Body of pancreas (tissue), 4 donors: ENCODE measurements around the gene TMEM232. TPM values are rescaled to one million over a fixed set of nuclear protein-coding genes. Genes with fewer than 3 reads are reported as not detected.

Experiments
- ATAC-seq: fragments of 150-250 bp; one replicate; pipeline ENCODE4 v1.9.1; 2016
- DNase-seq, 4 donors: peaks; one replicate each; pipeline ENCODE4 v3.0.0-alpha.2; 2019
- H3K27ac ChIP-seq, 4 donors: fragments of 200-600 bp; sonication (generic); 1 replicate in 3 of 4; 2 replicates in 1 of 4; pipeline versions ENCODE4 v1.5.1 to v1.6.1; 2016 to 2019; ENCODE audit warnings: mild to moderate bottlenecking in 1 of 4, mixed read lengths in 1 of 4, moderate library complexity in 1 of 4
- H3K27me3 ChIP-seq, 2 donors: fragments of 200-600 bp; sonication (generic); one replicate each; pipeline ENCODE4 v1.6.0; 2016; ENCODE audit warnings: mild to moderate bottlenecking in 1 of 2
- H3K36me3 ChIP-seq, 2 donors: fragments of 200-600 bp; sonication (generic); replicated peaks in 1 of 2; 2 replicates each; pipeline ENCODE4 v1.5.1; 2016; ENCODE audit warnings: low read depth in 2 of 2; ENCODE audit not compliant: insufficient read depth in 1 of 2
- H3K4me1 ChIP-seq: fragments of 200-600 bp; sonication (generic); one replicate; pipeline ENCODE4 v1.6.0; 2016
- H3K4me3 ChIP-seq, 2 donors: fragments of 200-600 bp; sonication (generic); 1 replicate in 1 of 2; 2 replicates in 1 of 2; pipeline ENCODE4 v1.5.1; 2016 to 2019
- H3K9me3 ChIP-seq, 3 donors: fragments of 200-600 bp; sonication (generic); 1 replicate in 2 of 3; 2 replicates in 1 of 3; pipeline ENCODE4 v1.5.1; 2016
- POLR2A ChIP-seq, 3 donors: fragments of 450-650 bp; IDR thresholded peaks; one replicate each; pipeline ENCODE4 v1.6.1; 2016; ENCODE audit warnings: antibody characterized with exemption in 3 of 3, mild to moderate bottlenecking in 2 of 3
- WGBS, 2 donors: methylation state at CpG; one replicate each; pipeline ENCODE4 v1.1.5; 2017; 5-methylcytosine and 5-hydroxymethylcytosine counted together
- intact Hi-C: fragments of 100-400 bp; cut with DNase I; formaldehyde crosslinking; loops from one replicate; pipeline ENCODE4 v1.15.1; 2023
- total RNA-seq, 2 donors: library from RNA; depleted of rRNA; stranded (reverse); fragments of >200 nt; gene quantifications; one replicate each; pipeline ENCODE4 v1.1.0, GENCODE V29; 2016
- TF ChIP-seq, protein P1 (sequence below), 7 experiments: fragments of 450-650 bp in 4 of 7; fragments of 200-600 bp in 3 of 7; sonication (generic) in 3 of 7; IDR thresholded peaks; one replicate each; pipeline ENCODE4 v1.5.1; 2016 to 2019; ENCODE audit warnings: antibody characterized with exemption in 7 of 7

The TMEM232 gene
- total RNA-seq, 2 donors from 2014 or later = 1.3 to 3.1 TPM

DNA sequence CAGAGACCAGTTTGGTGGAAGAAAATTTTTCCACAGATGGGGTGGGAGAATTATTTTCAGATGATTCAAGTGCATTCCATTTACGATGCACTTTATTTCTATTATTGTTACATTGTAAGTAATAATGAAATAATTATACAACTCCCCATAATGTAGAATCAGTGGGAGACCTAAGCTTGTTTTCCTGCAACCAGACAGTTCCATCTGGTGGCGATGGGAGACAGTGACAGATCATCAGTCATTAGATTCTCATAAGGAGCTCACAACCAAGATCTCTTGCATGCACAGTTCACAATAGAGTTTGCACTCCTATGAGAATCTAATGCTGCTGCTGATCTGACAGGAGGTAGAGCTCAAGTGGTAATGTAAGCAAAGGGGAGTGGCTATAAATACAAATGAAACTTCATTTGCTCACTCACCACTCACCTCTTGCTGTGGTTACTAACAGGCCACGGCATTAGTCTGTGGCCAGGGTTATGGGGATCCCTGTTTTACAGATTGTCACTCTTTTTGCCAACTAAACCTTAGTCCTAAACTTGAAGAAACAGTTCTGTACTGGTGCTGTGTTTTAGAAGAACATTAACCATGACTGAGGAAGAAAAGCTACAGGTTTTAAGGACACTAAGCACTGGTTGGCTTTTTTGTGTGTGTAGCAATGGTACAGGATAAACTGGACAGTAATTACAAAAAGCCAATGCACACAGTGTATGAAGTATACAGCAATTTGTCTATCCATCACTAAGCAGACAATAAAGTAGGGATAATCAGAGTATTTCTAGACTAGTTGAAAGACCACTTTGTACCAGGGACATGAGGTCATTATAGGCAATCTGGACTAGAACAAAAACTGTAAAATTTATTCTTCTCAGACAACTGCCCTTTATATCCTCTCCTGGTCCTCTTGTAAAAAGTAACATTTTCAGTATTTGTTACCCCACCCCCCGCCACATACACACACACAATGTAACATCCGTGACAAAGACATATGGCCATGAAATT lies 9.9 kb downstream of the TMEM232 start:
- Histone ChIP-seq H3K27me3 (no peaks in the 10 kb centered on the region), H3K9me3 (no peaks in the 10 kb centered on the region), H3K27ac (no peak overlapping the region), H3K36me3 (no peaks in the 10 kb centered on the region), H3K4me3 (no peak overlapping the region), H3K4me1 (no peaks in the 10 kb centered on the region)
- TF ChIP-seq, protein P1, sequence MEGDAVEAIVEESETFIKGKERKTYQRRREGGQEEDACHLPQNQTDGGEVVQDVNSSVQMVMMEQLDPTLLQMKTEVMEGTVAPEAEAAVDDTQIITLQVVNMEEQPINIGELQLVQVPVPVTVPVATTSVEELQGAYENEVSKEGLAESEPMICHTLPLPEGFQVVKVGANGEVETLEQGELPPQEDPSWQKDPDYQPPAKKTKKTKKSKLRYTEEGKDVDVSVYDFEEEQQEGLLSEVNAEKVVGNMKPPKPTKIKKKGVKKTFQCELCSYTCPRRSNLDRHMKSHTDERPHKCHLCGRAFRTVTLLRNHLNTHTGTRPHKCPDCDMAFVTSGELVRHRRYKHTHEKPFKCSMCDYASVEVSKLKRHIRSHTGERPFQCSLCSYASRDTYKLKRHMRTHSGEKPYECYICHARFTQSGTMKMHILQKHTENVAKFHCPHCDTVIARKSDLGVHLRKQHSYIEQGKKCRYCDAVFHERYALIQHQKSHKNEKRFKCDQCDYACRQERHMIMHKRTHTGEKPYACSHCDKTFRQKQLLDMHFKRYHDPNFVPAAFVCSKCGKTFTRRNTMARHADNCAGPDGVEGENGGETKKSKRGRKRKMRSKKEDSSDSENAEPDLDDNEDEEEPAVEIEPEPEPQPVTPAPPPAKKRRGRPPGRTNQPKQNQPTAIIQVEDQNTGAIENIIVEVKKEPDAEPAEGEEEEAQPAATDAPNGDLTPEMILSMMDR (IDR thresholded peaks at IDR 0.05) = no peak
- no peak for TF ChIP-seq POLR2A (IDR thresholded peaks at IDR 0.05)
- DNase-seq (no peak), ATAC-seq (no peak)
- intact Hi-C loops = no loop called here
- WGBS, 2 donors = 86 to 88% methylated on average over 5 of the region's 5 CpGs

DNA sequence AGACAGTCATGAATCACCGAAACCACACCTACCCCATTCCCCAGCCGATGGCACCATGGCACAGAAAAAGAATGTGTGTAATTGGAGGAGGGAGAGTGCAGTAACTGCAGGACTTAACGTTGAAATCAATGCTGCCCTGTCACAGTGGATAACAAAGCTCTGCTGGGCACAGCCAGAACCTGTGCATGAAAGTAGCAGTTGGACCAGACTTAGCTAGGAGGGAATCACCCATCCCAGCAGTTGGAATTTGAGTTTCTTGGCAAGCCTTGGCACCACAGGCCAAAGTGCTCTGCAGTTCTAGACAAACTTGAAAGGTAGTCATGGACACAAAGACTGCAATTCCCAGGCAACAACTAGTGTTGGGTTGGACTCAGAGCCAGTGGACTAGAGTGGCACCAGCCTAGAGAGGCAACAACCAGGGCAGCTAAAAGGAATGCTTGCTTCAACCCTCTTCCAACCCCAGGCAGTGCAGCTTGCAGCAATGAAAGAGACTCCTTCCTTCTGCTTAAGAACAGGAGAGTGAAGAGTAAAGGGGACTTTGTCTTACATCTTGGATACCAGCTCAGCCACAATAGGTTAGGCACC lies 19.1 kb downstream of the TMEM232 start:
- intact Hi-C loops = no loop called here
- TF ChIP-seq POLR2A (IDR thresholded peaks at IDR 0.05) = no peak
- TF ChIP-seq, protein P1 (IDR thresholded peaks at IDR 0.05) = no peak
- no peak overlapping the region for H3K27ac ChIP-seq
- H3K9me3 ChIP-seq = no peaks in the 10 kb centered on the region
- 64 to 72% methylated on average over 3 of the region's 3 CpGs for WGBS, 2 donors
- no peaks in the 10 kb centered on the region for H3K36me3 ChIP-seq
- ATAC-seq = no peak
- no peaks in the 10 kb centered on the region for H3K27me3 ChIP-seq
- no peak overlapping the region for H3K4me3 ChIP-seq
- DNase-seq = no peak
- peaks cover 16% of the 10 kb centered on the region for H3K4me1 ChIP-seq

DNA sequence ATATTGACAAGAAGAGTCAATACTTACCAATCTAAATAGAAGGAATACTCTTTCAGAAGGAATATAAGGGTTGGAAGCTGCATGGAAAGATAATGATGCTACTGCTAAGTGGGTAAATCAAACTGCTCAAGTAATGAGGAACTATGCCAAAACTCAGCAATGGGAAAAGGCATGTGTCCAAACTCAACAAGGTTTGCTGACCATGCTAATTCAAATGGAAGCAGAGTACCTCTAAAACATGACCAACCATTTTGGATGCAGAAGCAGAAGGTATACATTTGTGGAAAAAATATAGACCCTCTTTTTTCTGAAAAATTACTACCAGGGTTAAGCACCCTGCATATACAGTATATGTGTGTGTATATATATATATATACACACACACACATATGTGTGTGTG lies 21.1 kb downstream of the TMEM232 start:
- Histone ChIP-seq H3K9me3 (no peaks in the 10 kb centered on the region), H3K4me1 (peaks cover 16% of the 10 kb centered on the region), H3K27ac (no peak overlapping the region), H3K27me3 (no peaks in the 10 kb centered on the region), H3K36me3 (no peaks in the 10 kb centered on the region), H3K4me3 (no peak overlapping the region)
- TF ChIP-seq, protein P1 (IDR thresholded peaks at IDR 0.05) = no peak
- TF ChIP-seq POLR2A (IDR thresholded peaks at IDR 0.05) = no peak
- DNase-seq (no peak), ATAC-seq (no peak)
- intact Hi-C loops = no loop called here

DNA sequence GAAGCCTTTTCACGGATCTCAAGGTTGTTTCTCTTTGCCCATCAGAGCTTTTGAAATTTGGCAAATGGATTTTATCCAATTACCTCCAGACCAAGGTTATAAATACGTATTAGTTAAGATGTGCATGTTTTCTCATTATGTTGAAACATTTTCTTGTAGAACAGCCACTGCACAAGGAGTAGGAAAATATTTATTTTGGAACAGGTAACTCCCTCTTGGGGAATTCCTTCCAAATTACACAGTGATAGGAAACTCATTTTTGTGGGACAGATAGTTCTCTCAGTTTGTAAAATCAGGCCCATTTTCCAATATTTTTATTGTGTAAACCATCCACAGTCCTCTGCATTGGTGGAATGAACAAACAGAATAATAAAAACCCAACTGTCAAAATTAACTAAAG lies 23.0 kb downstream of the TMEM232 start:
- no peaks in the 10 kb centered on the region for H3K27me3 ChIP-seq
- H3K9me3 ChIP-seq = no peaks in the 10 kb centered on the region
- peaks cover 16% of the 10 kb centered on the region for H3K4me1 ChIP-seq
- 13 to 29% methylated on average over 2 of the region's 2 CpGs for WGBS, 2 donors
- no peak overlapping the region for H3K4me3 ChIP-seq
- H3K27ac ChIP-seq = no peak overlapping the region
- intact Hi-C loops = no loop called here
- no peak for TF ChIP-seq POLR2A (IDR thresholded peaks at IDR 0.05)
- TF ChIP-seq, protein P1 (IDR thresholded peaks at IDR 0.05) = no peak
- H3K36me3 ChIP-seq = no peaks in the 10 kb centered on the region
- no peak for DNase-seq
- peak; percentile 47 for ATAC-seq
